Chondrocyte (in vitro differentiated cells): ENCODE measurements around the gene DDX17. TPM values are rescaled to one million over a fixed set of nuclear protein-coding genes. Genes with fewer than 3 reads are reported as not detected.

Experiments used
- DNase-seq: peaks from one replicate; pipeline ENCODE4 v3.0.0; 2021; ENCODE audit warnings: mixed read lengths, low spot score
- H3K27ac Mint-ChIP-seq: one replicate; pipeline ENCODE4 v1.8.0; 2021; ENCODE audit warnings: mild to moderate bottlenecking, moderate library complexity, mixed read lengths; ENCODE audit not compliant: unreplicated experiment
- H3K27me3 Mint-ChIP-seq: 2 replicates; pipeline ENCODE4 v1.8.0; 2021; ENCODE audit warnings: low read depth, mixed read lengths
- H3K36me3 Mint-ChIP-seq: 2 replicates; pipeline ENCODE4 v1.8.0; 2021; ENCODE audit warnings: low read depth, mixed read lengths
- H3K4me1 Mint-ChIP-seq: 2 replicates; pipeline ENCODE4 v1.8.0; 2021; ENCODE audit warnings: low read depth, mild to moderate bottlenecking, mixed read lengths
- H3K4me3 Mint-ChIP-seq: one replicate; pipeline ENCODE4 v1.8.0; 2021; ENCODE audit warnings: mild to moderate bottlenecking, moderate library complexity, mixed read lengths; ENCODE audit not compliant: unreplicated experiment
- H3K9me3 Mint-ChIP-seq: 2 replicates; pipeline ENCODE4 v1.8.0; 2021; ENCODE audit warnings: low read depth, mixed read lengths
- CTCF ChIP-seq: fragments of 200-600 bp; sonication (generic); IDR thresholded peaks from 2 replicates; pipeline ENCODE4 v1.5.0; 2021; ENCODE audit warnings: antibody characterized with exemption, mild to moderate bottlenecking, moderate library complexity
- total RNA-seq: library from RNA; stranded (reverse); gene quantifications from 3 replicates; pipeline ENCODE4 v1.2.1, GENCODE V29; 2021

The DDX17 gene
- total RNA-seq, 1 donor from 2014 or later, result 321 TPM

GRCh38 chr22:38446018-38446601, 60.0 kb downstream of the DDX17 start:
- DNase-seq, result no peak
- no peaks in the 10 kb centered on the region for H3K9me3 Mint-ChIP-seq
- H3K27ac Mint-ChIP-seq, result no peak overlapping the region
- no peak for TF ChIP-seq CTCF
- H3K36me3 Mint-ChIP-seq, result no peaks in the 10 kb centered on the region
- peaks cover 30% of the 10 kb centered on the region for H3K27me3 Mint-ChIP-seq
- H3K4me1 Mint-ChIP-seq, result peaks cover 2% of the 10 kb centered on the region
- no peak overlapping the region for H3K4me3 Mint-ChIP-seq

GRCh38 chr22:38444783-38445182, 61.3 kb downstream of the DDX17 start:
- Mint-ChIP-seq H3K4me1 (peaks cover 2% of the 10 kb centered on the region), H3K4me3 (no peak overlapping the region), H3K27me3 (peaks cover 30% of the 10 kb centered on the region), H3K36me3 (peaks cover 2% of the 10 kb centered on the region), H3K9me3 (no peaks in the 10 kb centered on the region), H3K27ac (no peak overlapping the region)
- TF ChIP-seq CTCF, result no peak
- DNase-seq, result no peak

- Mint-ChIP-seq H3K4me3 (no peak overlapping the region), H3K36me3 (peaks cover 2% of the 10 kb centered on the region), H3K27ac (no peak overlapping the region), H3K4me1 (peaks cover 2% of the 10 kb centered on the region), H3K9me3 (no peaks in the 10 kb centered on the region), H3K27me3 (peaks cover 30% of the 10 kb centered on the region)
- no peak for TF ChIP-seq CTCF
- DNase-seq, result no peak
Observed at GRCh38 chr22:38443628-38444521, 62.2 kb downstream of the DDX17 start.

- Mint-ChIP-seq H3K9me3 (no peaks in the 10 kb centered on the region), H3K27ac (no peak overlapping the region), H3K4me3 (no peak overlapping the region), H3K27me3 (peaks cover 30% of the 10 kb centered on the region), H3K4me1 (peaks cover 2% of the 10 kb centered on the region), H3K36me3 (peaks cover 2% of the 10 kb centered on the region)
- TF ChIP-seq CTCF, result no peak
- no peak for DNase-seq
Observed at GRCh38 chr22:38442967-38443627, 63.0 kb downstream of the DDX17 start.

- DNase-seq, result no peak
- peaks cover 2% of the 10 kb centered on the region for H3K36me3 Mint-ChIP-seq
Observed at GRCh38 chr22:38441620-38442287, 64.4 kb downstream of the DDX17 start.

More at GRCh38 chr22:38441620-38442287, 64.4 kb downstream of the DDX17 start:
- Mint-ChIP-seq H3K27ac (no peak overlapping the region), H3K9me3 (no peaks in the 10 kb centered on the region), H3K4me3 (no peak overlapping the region), H3K4me1 (peaks cover 2% of the 10 kb centered on the region), H3K27me3 (peaks cover 30% of the 10 kb centered on the region)
- no peak for TF ChIP-seq CTCF
